ENCODE measurements around the gene ARVCF.

Gene ARVCF

DNA sequence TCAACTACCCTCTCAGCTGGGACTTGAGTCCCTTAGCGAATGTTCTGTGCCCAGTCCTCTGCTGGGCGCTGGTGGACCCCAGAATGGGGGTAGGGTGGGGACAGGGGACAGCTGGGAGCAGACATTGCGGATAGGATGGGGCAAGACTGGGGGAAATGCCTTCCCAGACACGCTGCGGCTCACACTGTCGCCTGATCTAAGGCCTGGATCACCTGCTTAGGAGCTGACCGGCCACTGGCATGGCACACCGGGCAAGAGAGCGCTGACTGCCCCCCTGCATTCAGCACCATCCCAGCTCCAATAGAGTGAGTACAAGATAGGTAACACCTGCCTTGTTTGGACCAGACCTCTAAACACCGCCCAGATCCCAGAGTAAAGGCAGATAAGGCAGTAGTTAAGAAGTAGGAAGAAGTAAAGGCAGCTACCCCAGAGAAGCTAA lies 1.4 kb downstream of the ARVCF start:
- DNase-seq, result no peak

DNA sequence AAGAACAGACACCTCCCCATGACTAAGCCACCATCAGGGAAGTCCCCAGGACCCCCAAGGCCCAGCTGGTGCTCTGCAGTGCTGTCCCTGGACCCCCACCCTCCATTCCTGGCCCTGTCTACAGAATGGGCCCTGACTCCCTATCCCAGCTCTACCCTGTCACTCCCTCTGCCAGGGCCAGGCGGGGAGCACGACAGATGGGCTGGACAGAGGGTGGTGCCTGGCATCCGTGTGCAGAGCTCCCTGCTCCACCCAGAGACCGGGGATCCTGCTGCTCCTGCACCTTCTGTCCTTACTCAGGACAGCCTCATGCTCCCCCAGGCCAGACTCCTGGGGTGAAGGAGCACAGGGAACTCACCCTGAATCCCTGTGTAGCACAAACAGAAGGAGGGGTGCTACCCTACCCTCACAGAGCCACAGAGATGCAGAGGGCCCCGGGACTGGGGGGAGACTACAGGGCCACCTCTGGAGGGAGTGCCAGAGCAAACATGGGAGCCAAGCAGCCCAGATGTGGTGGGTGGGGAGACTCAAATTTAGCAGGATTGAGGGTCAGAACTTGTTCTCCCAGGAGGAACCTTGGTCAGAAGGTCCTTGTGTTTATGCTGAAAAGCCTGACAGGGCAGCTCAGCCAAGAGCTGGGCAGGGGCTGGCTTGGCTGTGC lies 2.0 kb downstream of the ARVCF start:
- DNase-seq, result no peak

DNA sequence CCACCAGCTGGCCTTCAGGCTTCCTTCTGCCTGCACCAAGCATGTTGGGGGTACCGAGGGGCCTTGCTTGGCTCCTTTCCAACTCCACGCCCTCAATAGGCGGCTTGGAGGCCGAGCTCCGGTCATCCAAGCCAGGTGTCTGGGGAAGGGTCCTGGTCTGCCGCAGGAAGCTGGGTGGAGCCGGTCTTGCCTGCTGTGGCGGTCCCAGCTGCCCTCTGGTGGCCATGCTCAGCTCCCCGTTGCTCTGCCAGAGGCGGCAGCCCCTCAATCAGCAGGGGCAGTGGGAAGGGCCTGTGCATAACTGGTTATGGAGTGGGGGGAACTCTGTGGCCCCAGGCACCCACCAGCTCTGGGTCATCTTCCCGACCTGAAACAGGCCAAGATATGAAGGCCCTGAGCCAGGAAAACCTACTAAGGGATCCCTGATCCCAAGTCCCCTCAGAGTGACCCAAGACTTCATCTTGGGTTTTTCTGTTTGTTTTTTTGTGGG lies 3.2 kb downstream of the ARVCF start:
- peak; percentile 28 to 54 for DNase-seq

DNA sequence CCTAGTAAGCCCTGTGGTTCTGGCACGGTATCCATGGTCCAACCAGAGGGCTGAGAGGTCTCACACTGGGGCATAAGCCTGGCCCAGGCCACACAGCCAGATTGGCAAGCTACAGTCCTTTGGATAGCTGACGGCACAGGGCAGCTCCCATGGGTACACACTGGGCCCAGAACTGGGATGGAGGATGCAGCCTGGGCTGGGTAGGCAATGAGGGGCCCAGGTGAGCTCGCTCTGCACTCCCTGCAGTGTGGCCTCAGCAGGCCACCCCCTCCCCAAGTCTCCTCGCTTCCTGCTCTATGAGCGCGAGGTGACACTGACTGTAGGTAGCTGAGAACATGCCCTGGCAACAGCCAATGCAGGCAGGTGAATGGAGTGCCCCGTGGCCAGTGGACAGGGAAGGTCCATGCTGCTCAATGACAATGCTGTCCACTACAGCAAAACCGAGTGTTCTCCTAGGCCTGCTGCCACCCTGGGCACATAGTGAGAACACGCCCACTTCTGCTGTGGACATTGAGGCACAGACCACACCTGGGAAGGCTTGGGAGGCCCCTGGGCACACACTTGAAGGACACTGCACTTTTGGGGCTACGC lies 3.8 kb downstream of the ARVCF start:
- DNase-seq, result no peak

DNA sequence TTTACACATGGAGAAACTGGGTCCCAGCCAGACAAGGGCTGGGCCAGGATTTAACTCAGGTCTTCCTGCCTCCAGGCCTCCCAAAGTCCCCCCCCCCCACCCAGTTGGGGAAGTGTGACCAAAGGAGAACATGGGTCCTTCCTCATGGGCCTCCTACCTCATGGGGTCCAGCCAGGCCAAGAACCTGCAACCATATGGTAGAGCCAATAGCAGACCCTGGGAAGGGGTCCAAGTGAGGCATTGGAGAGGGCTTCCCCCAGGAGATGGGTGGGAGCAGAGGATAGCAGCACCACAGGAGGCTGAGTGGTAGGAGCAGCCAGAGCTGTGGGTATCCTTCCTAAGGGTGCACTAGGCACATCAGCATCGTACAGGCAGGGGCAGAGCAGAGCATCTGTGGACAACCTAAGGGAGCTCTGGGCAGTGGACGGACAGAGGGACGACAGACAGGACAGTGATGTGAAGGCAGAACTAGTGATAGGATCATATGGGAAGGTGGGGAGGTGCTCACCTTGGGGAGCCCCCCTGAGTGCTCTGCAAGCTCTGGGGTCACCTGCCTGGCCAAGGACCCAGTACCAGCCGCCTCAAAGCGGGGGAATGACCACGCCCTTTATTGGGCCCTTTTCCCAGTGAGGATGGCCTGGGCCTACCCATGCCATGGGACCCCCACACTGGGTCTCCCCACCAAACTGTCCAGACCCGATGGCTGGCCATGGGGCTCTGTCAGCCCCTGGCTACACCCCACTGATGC lies 4.5 kb downstream of the ARVCF start:
- no peak for DNase-seq

DNA sequence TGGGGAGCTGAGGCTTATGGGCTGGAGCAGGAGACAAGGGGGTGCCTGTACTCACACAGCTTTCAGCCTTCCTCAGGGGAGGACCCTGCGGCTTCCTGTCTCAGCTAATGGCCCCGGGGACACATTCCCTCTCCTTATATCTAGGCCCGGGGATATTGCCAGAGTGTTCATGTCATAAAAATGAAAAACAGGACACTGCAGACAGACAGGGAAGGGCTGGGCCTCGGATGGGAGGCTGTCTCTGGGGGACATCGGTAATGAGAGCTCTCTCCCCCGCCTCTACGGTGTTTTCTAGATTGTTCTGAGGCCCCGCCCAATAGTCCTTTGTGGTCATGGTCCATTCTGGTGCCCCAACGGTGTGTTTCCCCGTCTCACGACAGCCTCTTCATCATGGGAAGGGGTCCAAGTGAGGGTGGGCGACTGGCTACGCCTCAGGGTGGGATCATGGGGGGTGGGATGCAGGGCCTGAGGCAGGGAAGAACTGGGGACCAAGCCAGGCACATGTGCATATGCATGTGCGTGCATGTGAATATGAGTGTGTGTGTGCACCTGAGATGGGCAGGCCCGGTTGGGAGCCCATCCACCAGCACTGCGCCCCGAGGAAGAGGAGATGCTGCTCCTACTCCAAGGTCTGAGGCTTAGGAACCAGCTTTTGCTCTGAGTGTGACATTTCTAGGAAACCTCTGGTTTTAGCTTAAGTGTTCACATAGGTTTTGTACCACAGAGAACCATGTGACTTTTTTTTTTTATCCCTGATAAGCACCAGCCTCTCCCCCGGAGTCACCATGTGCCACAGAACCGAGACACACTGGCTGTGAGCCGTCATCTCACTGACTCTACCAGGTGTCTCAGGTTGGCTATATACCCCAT lies 5.3 kb downstream of the ARVCF start:
- DNase-seq, result no peak

DNA sequence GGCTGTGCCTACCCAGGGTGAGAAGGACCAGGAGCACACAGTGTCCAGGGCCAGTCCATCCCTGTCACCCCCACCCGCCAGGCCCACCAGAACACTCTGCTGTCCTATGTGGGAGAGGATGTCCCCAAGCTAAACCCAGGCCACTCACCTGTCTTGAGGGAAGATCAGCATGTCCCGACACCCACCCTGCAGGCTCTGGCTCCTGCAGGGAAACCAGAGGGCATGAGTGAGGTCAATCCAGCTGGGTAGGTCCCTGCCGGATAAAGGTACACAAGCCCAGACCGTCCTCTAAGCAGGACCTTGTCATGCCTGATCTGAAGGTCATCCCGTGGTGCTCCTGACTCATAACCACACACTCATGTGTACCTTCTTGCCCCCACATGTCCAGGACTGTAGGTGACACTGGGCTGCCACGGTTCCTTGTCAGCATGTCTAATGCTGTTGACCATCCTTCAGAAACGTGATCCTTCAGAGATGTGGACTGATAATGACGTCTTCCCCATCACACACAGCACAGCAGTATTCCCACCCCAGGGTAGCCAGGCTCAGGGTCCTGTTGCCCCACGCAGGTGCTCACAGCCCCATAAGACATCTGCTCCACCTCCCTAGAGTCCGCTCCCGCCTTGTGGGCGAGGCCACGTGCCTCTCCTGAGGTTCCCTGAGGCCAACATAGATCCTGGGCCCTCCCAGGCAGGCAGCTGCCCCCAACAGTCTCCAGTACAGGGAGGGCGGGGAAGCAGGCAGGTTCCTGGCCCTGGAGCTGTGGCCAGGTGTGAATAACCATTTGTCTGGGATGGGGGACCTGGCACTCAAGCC lies 6.1 kb downstream of the ARVCF start:
- DNase-seq, result no peak

DNA sequence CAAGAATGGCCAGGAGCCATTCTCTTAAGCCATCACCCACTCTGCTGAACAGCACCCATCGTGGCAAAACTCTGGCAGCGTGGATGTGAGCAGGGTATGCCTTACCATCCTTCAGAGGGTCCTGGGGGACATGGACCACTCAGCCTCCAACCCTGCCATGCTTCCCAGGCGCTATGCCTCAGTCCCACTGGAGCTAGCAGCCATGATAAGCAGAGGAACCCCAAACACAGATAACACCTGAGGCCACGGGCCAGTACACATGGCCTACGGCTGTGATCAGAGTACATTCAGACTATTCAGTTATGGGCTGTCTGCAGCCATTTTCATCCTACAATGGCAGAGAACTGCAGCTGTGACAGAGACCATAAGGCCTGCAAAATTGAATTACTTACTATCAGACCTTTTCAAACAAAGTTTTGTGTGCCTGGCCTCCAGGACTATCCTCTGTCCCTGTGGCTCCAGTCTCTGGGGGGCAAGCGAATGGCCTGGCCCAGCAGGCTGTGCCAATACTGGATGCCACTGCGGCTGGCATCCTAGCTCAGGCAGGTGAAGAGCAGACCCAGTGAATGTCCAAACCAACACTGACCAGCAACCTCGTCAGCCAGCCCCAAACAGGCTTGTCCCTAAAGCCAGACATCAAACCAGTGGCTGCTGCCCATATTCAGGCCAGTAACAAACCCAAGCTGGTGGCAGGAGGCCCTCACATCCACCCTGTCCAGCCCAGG lies 6.9 kb downstream of the ARVCF start:
- no peak for DNase-seq

DNA sequence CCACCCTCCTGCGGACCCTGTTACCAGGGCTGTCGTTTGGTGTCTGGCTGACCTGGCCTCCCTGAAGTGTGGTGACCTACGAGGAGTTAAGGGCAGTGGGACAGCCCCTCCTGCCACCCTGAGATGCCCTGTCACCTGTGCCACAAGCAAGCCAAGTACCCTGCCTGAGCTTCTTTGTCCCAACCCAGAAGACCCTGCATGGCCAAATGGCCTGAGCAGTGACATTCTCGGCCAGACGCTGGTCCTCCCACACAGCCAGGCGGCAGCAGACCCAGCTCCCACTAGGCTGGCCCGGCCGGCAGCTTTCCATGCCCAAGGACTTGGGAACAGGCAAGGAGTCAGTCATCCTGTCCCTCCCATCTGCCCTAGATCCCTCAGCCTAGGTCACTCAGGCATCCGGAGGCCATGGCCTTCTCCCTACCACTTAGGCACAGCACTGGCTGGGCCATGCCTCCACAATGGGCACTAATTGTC lies 7.6 kb downstream of the ARVCF start:
- DNase-seq, result no peak

DNA sequence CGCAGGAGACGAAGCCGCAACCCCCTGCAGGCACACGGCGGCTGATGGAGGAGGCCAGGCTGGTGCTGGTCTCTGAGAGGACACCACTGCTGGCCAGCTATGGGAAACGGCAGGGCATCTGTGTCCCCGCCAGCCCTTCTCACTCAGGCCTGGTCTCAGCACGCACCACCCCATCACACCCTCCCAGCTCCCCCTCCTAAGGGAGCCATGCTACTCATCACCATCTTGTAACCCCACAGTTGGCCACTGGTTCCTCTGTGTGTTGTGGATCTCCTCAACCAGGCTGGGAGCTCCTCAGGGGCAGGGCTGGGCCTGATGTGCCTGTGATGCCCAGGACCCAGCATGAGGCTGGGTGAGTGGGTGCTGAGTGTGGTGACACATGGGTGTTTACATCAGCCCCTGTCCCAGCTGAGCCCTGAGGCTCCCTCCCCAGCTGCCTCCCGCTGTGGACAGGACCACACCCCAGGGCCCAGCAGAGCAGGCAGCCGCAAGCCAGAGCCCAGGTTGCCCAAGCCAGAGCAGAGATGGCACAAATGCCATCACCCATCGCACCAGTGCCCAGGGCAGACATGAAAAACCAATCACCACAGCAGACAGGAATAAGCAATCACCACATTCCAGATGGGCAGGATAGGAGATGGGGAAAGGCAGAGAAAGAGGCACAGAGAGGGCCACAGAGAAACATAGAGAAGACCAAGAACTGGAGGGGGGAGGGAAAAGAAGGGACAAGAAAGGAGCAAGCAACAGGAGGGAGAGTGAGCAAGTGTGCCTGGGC lies 8.2 kb downstream of the ARVCF start:
- DNase-seq, result no peak

DNA sequence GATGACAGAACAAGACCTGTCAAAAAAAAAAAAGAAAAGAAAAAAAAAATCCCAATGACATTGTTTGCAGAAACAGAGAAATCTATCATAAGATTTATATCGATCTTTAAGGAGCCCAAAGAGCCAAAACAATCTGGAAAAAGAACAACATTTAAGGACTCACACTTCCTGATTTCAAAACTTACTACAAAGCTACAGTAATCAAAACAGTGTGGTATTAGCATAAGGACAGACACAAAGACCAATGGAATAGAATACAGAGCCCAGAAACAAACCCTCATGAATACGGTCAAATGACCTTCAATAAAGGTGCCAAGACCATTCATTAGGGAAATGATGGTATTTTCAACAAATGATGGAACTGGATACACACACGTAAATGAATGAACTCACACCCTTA lies 12.2 kb downstream of the ARVCF start:
- DNase-seq, result no peak

DNA sequence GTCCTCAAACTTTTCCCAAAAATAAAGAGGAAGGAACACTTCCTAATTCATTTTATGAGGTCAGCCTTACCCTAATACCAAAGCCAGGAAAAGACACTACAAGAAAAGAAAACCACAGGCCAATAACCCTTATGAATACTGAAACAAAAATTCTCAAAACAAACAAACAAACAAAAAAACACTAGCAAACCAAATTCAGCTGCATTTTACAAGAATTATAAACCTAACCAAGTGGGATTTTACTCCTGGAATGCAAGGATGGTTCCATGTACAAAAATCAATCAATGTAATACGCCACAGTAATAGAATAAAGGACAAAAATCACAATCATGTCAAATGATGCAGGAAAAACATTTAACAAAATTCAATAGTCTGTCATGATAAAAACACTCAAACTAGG lies 13.3 kb downstream of the ARVCF start:
- DNase-seq, result no peak

DNA sequence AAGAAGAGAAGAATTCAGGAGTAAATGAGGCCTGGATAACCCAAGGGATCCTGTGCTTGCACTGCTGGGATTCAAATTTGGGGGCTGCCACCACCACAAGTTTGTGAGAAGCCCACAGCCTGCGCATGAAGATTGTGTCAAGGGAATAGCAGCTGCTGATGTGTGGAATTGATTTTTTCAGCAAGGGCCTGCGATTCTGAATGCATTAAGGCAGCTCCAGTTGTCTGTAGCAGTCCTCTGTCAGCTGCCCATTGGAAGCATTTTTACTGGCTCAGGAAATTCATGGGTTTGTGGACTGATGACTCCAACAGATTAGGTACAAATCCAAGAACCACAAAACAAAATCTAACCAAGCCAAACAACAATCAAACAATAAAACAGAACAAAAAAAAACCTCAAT lies 14.0 kb downstream of the ARVCF start:
- no peak for DNase-seq

DNA sequence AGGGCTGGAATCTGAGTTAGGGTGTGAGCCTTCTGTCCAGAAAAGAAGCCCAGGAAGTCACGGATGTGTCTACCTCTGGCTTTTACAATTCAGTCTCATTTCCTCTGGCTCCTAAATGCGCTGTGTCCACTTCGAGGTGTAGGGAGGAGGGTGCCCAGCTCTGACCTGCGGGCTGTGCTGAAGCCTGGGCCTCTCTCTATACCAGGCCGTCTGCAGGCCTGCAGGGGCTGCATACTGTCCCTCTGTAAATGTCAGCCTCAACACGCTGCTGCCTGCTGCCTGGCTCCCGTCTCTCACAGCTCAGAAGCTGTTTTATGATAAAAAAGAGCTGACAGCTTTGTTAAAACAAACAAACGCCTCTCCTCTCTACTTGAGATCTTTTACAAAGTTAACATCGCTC lies 14.5 kb downstream of the ARVCF start:
- no peak for DNase-seq

DNA sequence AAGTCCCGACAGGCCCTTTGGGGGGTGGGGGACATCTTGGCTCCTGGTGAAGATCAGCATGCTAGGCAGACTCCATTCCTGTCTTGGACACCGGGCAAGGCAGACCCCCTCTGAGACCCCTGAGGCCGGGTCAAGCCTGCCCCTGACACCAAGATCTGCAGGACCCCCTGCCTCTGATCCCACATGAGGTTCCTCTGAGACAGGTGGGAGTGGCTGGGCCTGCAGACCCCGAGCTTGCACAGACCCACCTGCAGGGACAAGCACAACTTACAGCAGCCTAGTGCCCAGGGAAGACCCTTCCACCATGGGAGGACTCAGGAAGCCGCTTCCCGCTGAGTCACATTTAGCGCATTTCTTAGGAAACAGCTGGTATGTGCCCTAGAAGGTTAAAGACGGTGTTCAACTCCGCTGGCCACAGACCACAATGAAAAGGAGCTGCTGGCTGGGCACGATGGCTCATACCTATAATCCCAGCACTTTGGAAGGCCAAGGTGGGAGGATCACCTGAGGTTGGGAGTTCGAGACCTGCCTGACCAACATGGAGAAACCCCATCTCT lies 15.5 kb downstream of the ARVCF start:
- no peak for DNase-seq

DNA sequence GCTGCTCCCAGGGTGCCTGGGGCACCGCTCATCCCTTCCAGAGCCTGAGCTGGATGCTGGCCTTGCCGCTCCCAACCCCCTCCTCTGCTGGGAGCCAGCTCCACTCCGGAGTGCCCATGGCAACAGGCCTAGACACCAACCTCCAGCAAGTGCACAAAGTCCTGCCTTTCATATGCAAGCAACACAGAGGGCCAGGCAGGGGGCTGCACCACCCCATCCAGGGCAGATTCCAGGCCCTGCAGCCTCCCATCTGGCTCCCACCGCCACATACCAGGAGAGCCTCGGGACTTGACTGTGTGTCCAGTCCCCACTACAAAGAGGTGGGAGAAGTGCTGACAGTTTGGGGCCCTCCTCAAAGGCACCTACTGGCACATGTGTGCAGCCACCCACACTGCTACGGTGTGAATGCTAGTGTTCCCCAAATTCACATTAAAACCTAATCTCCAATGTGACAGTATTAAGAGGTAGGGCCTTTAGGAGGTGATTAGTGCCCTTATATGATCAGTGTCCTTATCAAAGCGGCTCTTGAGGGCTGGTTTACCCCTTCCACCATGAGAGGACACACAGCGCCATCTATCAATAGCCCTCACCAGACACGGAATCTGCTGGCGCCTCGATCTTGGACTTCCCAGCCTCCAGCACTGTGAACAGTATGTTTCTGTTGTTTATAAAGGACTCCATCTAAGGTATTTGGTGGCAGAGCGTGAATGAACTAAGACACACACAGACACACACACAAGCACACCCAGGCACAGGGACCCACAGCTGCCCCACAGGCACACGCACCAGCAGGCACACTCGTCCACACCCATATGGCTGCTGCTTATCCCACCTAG lies 16.2 kb downstream of the ARVCF start:
- no peak for DNase-seq

DNA sequence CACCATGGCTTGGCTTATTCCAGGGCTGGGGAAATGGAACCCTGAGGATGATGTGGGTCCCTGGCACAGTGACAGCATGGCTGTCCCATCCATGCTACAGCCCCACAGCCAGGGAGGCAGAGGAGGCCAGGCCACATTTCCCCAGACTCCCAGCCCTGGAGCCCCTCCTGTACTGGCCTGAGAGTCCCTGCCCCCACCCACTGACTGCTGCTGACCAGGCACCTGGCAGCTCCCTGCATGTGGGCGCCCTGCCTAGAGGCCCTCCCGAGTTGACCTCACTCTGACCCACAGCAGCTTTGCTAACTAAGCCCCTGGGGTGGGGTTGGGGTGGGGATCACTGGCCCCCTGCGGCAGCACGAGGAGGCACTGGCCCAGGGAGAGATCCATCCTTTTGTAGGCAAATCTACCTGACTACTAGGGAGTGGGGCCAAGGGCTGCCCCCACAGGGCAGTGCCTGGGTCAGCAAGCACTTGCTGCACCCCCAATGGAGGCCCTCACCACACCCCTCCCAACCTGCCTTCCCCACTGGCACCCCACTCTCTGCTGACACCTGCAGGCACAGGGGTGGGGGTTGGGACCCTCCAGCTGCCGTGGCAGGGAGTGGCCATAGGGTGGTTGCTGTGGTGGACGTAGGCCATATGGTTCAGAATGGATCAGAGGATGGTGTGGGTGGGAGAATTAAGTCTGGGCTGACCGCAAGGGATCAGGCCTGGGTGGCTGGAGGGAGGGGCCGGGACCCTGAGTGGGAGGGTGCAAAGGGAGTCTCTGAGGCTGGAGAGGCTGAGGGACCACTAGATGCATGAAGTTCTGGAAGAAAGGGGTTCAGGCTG lies 17.4 kb downstream of the ARVCF start:
- DNase-seq, result no peak

DNA sequence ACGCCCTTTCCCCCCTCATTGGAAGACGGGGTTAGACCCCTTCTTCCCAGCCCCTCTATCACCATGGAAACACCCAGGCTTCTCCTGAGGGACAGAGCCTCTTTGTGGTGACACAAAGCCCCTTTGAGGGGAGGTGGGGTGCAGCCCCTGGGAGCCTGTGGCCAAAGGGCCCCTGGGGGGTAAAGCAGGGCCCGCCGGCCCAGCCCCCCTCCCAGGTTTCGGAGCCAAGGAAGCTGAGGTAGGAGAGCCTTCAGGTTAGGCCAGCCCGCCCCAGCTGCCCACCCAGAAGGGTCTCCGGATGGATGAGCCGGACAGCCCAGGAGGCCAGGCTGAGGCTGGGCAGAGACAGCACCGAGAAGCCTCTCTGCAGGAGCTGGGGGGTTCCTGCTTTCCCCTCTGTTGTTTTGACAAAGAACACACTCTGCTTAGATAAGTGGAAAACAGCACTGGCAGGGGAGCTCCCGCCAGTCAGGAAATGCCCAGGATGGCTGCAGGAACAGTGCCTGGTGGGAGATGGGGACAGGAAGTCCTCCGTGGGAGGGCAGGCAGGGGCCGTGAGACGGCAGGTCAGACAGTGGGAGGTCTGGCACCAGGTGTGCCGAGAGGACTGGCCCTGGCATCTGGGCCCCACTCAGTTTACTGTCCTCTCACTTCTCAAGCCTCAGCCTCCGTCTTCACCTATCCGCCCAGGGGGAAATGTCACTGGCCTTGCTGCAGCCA lies 18.2 kb downstream of the ARVCF start:
- no peak for DNase-seq

All from CD4-positive, alpha-beta T cell treated with Interleukin-1 beta for 1 hour (primary cell).